Activated T-helper 1 cell treated with anti-CD3 and anti-CD28 coated beads, Interleukin-12 subunit alpha, Interleukin-12 subunit beta, Interleukin-2, Interleukin-4 antibody, amounts not matched to agents 30 ng/mL and 10 ng/mL and 1 ng/mL, durations not matched to agents 14 hours and 24 hours and 36 hours (primary cell): Measurements from ENCODE around the gene KRT37. TPM values are rescaled to one million over a fixed set of nuclear protein-coding genes. Genes with fewer than 3 reads are reported as not detected.

ENCODE experiments used
- total RNA-seq: library from RNA; stranded (reverse); gene quantifications from 2 replicates; pipeline ENCODE4 v1.2.3, GENCODE V29; 2022

The KRT37 gene
- total RNA-seq, 1 donor from 2014 or later = not detected

Other genes starting within 250 kb of the KRT37 start
- not detected in 2 replicates for gene KRTAP4-2, start 246.4 kb downstream of the KRT37 start, total RNA-seq
- gene KRTAP4-1, start 239.7 kb downstream of the KRT37 start, total RNA-seq = not detected in 2 replicates
- not detected in 2 replicates for gene KRTAP9-1, start 234.7 kb downstream of the KRT37 start, total RNA-seq
- not detected in 2 replicates for gene KRTAP9-2, start 197.9 kb downstream of the KRT37 start, total RNA-seq
- not detected in 2 replicates for gene KRTAP9-3, start 192.1 kb downstream of the KRT37 start, total RNA-seq
- gene KRTAP9-8, start 186.6 kb downstream of the KRT37 start, total RNA-seq = not detected in 2 replicates
- not detected in 2 replicates for gene KRTAP9-4, start 174.9 kb downstream of the KRT37 start, total RNA-seq
- gene KRTAP9-9, start 169.2 kb downstream of the KRT37 start, total RNA-seq = not detected in 2 replicates
- not detected in 2 replicates for gene KRTAP9-6, start 159.2 kb downstream of the KRT37 start, total RNA-seq
- not detected in 2 replicates for gene KRTAP9-7, start 148.9 kb downstream of the KRT37 start, total RNA-seq
- not detected in 2 replicates for gene KRTAP29-1, start 121.7 kb downstream of the KRT37 start, total RNA-seq
- not detected in 2 replicates for gene KRTAP16-1, start 115.3 kb downstream of the KRT37 start, total RNA-seq
- gene KRTAP17-1, start 108.9 kb downstream of the KRT37 start, total RNA-seq = not detected in 2 replicates
- gene KRT33A, start 73.8 kb downstream of the KRT37 start, total RNA-seq = not detected in 2 replicates
- gene KRT33B, start 54.8 kb downstream of the KRT37 start, total RNA-seq = not detected in 2 replicates
- gene KRT34, start 42.3 kb downstream of the KRT37 start, total RNA-seq = not detected in 2 replicates
- not detected in 2 replicates for gene KRT31, start 27.0 kb downstream of the KRT37 start, total RNA-seq
- gene KRT38, start 16.4 kb upstream of the KRT37 start, total RNA-seq = not detected in 2 replicates
- not detected in 2 replicates for gene KRT32, start 42.8 kb upstream of the KRT37 start, total RNA-seq
- gene KRT35, start 56.6 kb upstream of the KRT37 start, total RNA-seq = not detected in 2 replicates
- gene KRT36, start 65.3 kb upstream of the KRT37 start, total RNA-seq = not detected in 2 replicates
- gene KRT13, start 81.0 kb upstream of the KRT37 start, total RNA-seq = not detected in 2 replicates
- gene KRT15, start 94.3 kb upstream of the KRT37 start, total RNA-seq = not detected in 2 replicates
- gene KRT19, start 103.7 kb upstream of the KRT37 start, total RNA-seq = not detected in 2 replicates
- not detected in 2 replicates for gene KRT9, start 147.5 kb upstream of the KRT37 start, total RNA-seq
- not detected in 2 replicates for gene KRT14, start 162.3 kb upstream of the KRT37 start, total RNA-seq
- not detected in 2 replicates for gene KRT16, start 188.2 kb upstream of the KRT37 start, total RNA-seq
- 0.24 TPM in 1 of 2 replicates, not detected in the other for gene KRT17, start 200.0 kb upstream of the KRT37 start, total RNA-seq